ENCODE results near the gene PLCB2.

The PLCB2 gene

DNA sequence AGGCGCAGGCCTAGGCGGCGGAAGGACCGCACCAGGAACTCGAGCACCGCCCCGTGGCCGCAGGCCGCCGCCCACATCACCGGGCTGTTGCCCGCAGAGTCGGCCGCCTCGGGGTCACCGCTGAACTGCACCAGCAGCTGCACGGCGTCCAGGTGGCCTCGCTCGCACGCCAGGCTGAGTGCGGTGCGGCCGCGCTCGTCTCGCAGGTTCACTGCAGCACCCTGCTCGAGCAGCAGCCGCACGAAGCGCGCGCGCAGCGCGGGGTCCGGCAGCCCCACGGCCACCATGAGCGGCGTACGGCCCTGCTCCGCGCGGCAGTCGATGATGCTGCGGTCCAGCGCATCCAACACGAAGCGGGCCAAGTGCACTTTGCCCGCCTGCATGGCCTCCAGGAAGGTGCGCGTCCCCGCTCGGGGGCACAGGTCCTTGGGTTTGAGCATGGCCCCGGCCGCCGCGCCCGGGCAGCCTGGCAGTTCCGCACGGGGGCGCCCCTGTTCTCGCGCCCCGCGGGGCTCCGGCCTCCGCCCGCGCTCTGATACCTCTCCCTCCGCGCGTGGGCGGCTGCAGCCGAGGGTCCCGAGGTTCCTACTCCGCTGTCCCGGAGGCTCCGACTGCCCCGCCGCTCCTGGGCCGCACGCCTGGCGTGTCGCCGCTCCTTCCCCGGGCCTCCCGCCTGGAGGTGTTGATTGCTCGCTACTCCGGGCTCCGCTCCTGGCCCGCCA, 25.4 kb downstream of the PLCB2 start:
- Histone ChIP-seq H3K4me3 (ENCODE audit: low read depth in 1 of 2, low read length in 2 of 2) (no peak overlapping the region), H3K9me3 (ENCODE audit: insufficient read depth, low read length, severe bottlenecking) (no peaks in the 10 kb centered on the region), H3K36me3 (ENCODE audit: insufficient read depth, low read length) (no peaks in the 10 kb centered on the region), H3K4me1 (ENCODE audit: insufficient read depth, low read length) (peaks cover 11% of the 10 kb centered on the region), H3K9ac (ENCODE audit: low read depth, low read length) (no peak overlapping the region), H3K27me3 (ENCODE audit: insufficient read depth, low read length, poor library complexity) (peaks cover 7% of the 10 kb centered on the region), H3K4me2 (ENCODE audit: insufficient read depth, low read length) (no peak overlapping the region), H4K20me1 (ENCODE audit: insufficient read depth, low read length) (no peaks in the 10 kb centered on the region), H3K27ac (ENCODE audit: low read length) (no peak overlapping the region), H3K79me2 (ENCODE audit: insufficient read depth, low read length) (no peaks in the 10 kb centered on the region), H2AFZ (ENCODE audit: low read depth, low read length) (no peak overlapping the region)
- ATAC-seq (ENCODE audit: insufficient read depth, low read depth) (no peak), DNase-seq (no peak)
- TF ChIP-seq, protein P1, sequence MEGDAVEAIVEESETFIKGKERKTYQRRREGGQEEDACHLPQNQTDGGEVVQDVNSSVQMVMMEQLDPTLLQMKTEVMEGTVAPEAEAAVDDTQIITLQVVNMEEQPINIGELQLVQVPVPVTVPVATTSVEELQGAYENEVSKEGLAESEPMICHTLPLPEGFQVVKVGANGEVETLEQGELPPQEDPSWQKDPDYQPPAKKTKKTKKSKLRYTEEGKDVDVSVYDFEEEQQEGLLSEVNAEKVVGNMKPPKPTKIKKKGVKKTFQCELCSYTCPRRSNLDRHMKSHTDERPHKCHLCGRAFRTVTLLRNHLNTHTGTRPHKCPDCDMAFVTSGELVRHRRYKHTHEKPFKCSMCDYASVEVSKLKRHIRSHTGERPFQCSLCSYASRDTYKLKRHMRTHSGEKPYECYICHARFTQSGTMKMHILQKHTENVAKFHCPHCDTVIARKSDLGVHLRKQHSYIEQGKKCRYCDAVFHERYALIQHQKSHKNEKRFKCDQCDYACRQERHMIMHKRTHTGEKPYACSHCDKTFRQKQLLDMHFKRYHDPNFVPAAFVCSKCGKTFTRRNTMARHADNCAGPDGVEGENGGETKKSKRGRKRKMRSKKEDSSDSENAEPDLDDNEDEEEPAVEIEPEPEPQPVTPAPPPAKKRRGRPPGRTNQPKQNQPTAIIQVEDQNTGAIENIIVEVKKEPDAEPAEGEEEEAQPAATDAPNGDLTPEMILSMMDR (IDR thresholded peaks at IDR 0.05; ENCODE audit: borderline replicate concordance, extremely low read depth, low read length, poor library complexity, severe bottlenecking), result no peak
- no peak for TF ChIP-seq EZH2 (IDR thresholded peaks at IDR 0.05; ENCODE audit: borderline replicate concordance, low read depth, low read length, severe bottlenecking)

DNA sequence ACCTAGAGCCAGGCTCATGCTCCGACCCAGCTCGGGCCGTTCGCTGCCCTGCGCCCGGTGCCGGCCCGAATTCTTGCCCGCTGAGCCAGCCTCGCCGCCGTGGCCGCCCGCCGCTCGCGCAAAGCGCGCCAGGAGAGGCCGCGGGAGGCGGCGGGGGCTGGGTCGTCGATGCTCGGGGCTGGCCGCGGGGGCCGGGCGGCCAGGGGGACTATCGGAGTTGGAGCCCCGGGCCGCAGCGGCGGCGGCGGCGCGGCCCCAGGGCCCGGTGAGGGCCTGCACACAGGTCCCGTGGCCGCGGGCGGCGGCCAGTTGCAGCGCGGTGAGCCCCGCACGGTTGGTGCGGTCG, 26.0 kb downstream of the PLCB2 start:
- Histone ChIP-seq H3K4me1 (ENCODE audit: insufficient read depth, low read length) (peaks cover 15% of the 10 kb centered on the region), H3K27ac (ENCODE audit: low read length) (no peak overlapping the region), H3K27me3 (ENCODE audit: insufficient read depth, low read length, poor library complexity) (peaks cover 11% of the 10 kb centered on the region)

DNA sequence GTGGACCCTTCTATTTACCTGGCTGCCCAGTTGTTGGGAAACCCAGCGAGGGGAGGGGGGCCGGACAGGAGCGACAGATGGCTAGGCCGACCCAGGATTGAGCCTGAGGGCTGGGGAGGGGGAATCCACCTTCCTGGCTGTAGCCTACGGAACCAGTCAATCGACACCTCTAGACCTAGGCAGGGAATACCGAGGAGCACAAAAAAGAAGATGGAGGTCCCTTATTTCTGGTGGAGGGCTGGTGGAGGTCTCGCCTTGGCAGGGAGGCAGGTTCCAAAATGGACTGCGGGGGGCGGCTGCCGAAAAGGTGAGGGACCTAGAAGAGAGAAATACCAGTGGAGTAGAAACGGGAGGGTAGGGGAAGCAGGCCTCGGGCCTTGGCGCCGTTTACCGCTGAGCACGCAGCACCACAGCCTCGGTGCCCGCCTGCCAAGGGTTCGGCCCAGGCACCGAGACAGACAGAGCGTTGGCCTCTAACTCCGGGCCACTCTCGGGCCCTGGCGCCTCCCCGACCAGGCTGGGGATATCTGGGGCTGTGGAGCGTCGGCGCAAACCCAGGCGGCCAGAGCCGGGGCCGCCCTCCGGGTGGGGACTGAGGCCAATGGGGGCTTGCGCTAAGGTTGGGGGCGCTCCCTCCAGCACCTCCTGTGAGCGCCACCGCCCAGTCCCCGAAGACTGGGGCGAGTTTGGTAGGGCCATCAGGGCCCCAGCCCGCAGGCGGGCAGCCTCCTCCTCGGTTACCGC, 26.5 kb downstream of the PLCB2 start:
- Histone ChIP-seq H3K36me3 (ENCODE audit: insufficient read depth, low read length) (no peaks in the 10 kb centered on the region), H3K4me3 (ENCODE audit: low read depth in 1 of 2, low read length in 2 of 2) (no peak overlapping the region), H3K79me2 (ENCODE audit: insufficient read depth, low read length) (no peaks in the 10 kb centered on the region), H3K27ac (ENCODE audit: low read length) (no peak overlapping the region), H3K4me2 (ENCODE audit: insufficient read depth, low read length) (no peak overlapping the region), H3K9me3 (ENCODE audit: insufficient read depth, low read length, severe bottlenecking) (no peaks in the 10 kb centered on the region), H3K27me3 (ENCODE audit: insufficient read depth, low read length, poor library complexity) (peaks cover 11% of the 10 kb centered on the region), H2AFZ (ENCODE audit: low read depth, low read length) (no peak overlapping the region), H3K4me1 (ENCODE audit: insufficient read depth, low read length) (peaks cover 17% of the 10 kb centered on the region), H4K20me1 (ENCODE audit: insufficient read depth, low read length) (no peaks in the 10 kb centered on the region), H3K9ac (ENCODE audit: low read depth, low read length) (no peak overlapping the region)
- no peak for TF ChIP-seq EZH2 (IDR thresholded peaks at IDR 0.05; ENCODE audit: borderline replicate concordance, low read depth, low read length, severe bottlenecking)
- TF ChIP-seq, protein P1 (IDR thresholded peaks at IDR 0.05; ENCODE audit: borderline replicate concordance, extremely low read depth, low read length, poor library complexity, severe bottlenecking), result no peak
- ATAC-seq (ENCODE audit: insufficient read depth, low read depth), result no peak
- no peak for DNase-seq

More for the DNA sequence above, 26.0 kb downstream of the PLCB2 start:
- H3K79me2 ChIP-seq (ENCODE audit: insufficient read depth, low read length), result no peaks in the 10 kb centered on the region
- H3K4me2 ChIP-seq (ENCODE audit: insufficient read depth, low read length), result no peak overlapping the region
- ATAC-seq (ENCODE audit: insufficient read depth, low read depth) (no peak), DNase-seq (no peak)
- H4K20me1 ChIP-seq (ENCODE audit: insufficient read depth, low read length), result no peaks in the 10 kb centered on the region
- TF ChIP-seq EZH2 (IDR thresholded peaks at IDR 0.05; ENCODE audit: borderline replicate concordance, low read depth, low read length, severe bottlenecking), result no peak
- TF ChIP-seq, protein P1 (IDR thresholded peaks at IDR 0.05; ENCODE audit: borderline replicate concordance, extremely low read depth, low read length, poor library complexity, severe bottlenecking), result no peak
- H3K4me3 ChIP-seq (ENCODE audit: low read depth in 1 of 2, low read length in 2 of 2), result no peak overlapping the region
- no peak overlapping the region for H3K9ac ChIP-seq (ENCODE audit: low read depth, low read length)
- no peaks in the 10 kb centered on the region for H3K9me3 ChIP-seq (ENCODE audit: insufficient read depth, low read length, severe bottlenecking)
- no peaks in the 10 kb centered on the region for H3K36me3 ChIP-seq (ENCODE audit: insufficient read depth, low read length)
- no peak overlapping the region for H2AFZ ChIP-seq (ENCODE audit: low read depth, low read length)
